Glomerular endothelial cell (primary cell): ENCODE measurements around the gene SVIL. TPM values are rescaled to one million over a fixed set of nuclear protein-coding genes. Genes with fewer than 3 reads are reported as not detected.
A peak's percentile ranks its signal among the peaks of the same experiment; 100 is the strongest.
"Not testable (repeated sequence)": the region's sequence is repeated elsewhere in the genome, so short reads cannot be mapped to it uniquely, and the experiment has no call there.

ENCODE experiments used
- DNase-seq: peaks from one replicate; pipeline ENCODE4 v3.0.0-alpha.2; 2011; ENCODE audit warnings: low read depth, low spot score; ENCODE audit errors: extremely low read depth
- total RNA-seq: library from RNA; depleted of rRNA; stranded (reverse); fragments of >200 nt; gene quantifications from 2 replicates; pipeline ENCODE4 v1.2.3, GENCODE V29; 2015

The SVIL gene
- total RNA-seq, 1 donor from 2014 or later, result 126 TPM

DNA sequence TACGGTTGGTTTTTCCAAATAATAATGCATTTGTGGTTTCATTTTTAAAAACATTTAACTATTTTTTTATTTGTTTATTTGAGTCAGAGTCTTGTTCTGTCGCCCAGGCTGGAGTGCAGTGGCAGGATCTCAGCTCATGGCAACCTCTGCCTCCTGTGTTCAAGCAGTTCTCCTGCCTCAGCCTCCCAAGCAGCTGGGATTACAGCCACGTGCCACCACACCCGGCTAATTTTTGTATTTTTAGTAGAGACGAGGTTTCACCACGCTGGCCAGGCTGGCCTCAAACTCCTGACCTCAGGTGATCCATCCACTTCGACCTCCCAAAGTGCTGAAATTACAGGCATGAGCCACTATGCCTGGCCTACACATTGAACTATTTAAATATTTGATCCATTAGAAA lies 28.1 kb downstream of the SVIL start:
- DNase-seq, result not testable (repeated sequence)

- DNase-seq, result no peak
Measured at GRCh38 chr10:29604291-29604825, 30.4 kb downstream of the SVIL start.

- DNase-seq, result no peak
Measured at GRCh38 chr10:29603223-29603896, 31.4 kb downstream of the SVIL start.

DNA sequence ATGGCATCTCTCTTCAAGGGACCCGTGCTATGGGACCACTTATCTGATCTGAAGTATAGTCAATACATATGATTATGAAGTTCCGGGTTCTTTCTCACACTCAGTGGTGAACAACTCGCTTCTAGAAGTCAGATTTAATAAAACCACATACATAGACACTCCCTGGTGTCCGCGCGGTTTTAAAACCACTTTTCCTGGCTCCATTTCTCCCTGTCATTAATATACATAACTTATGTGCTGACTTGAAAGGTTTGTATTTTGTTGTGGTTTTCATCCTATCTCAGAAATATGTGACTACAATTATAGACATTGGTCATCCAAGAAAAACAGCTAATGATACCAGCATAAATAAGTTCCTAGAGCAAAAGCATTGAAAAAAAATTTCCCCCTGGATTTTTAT lies 34.0 kb downstream of the SVIL start:
- no peak for DNase-seq

GRCh38 chr10:29600067-29600466 lies 34.7 kb downstream of the SVIL start:
- no peak for DNase-seq

- DNase-seq, result no peak
Measured at GRCh38 chr10:29598851-29599311, 35.9 kb downstream of the SVIL start.

- no peak for DNase-seq
Measured at GRCh38 chr10:29596826-29597225, 37.9 kb downstream of the SVIL start.

DNA sequence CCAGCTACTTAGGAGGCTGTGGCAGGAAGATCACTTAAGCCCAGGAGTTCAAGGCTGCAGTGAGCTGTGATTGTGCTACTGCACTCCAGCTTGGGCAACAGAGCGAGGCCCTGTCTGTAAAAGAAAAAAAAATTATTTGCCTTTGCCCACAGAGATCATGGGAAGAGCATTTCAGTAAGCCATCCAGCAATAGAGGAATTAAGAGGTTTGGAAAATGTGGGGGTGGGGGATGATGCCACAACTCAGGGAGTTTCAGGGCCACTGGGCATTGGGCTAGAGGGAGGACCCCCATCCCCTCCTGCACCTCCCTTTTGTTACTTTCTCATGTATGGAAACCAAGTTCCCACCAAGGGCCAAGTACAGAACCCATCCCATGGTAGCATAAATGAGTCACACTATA lies 38.4 kb downstream of the SVIL start:
- DNase-seq, result no peak

DNA sequence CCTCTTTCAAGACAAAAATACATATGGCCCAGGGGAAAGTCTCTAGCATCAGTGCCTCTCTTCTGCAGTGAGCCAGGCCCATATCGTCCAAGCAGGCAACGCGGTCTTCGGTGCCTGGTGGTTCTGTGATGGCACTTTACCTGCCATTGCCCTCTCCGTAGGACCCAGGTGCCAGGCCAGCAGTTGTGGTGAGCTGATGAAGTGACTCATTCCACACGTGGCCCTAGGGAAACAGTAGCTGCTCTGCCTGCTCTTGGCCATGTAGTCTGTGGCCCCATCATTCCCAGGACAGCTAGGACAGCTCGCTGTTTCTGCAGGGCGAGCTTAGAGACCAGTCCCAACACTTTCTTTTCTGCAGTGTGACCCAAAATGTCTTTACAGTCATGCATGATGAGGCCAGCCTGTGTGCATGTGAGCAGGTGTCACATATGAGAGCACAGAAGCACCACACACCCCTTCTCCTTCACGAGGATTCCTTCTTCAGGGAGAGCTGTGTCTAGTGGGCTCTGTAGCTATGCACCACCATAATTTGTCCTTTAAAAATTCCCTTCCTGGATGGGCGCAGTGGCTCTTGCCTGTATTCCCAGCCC lies 39.0 kb downstream of the SVIL start:
- no peak for DNase-seq

GRCh38 chr10:29595146-29595545 lies 39.6 kb downstream of the SVIL start:
- DNase-seq, result no peak

DNA sequence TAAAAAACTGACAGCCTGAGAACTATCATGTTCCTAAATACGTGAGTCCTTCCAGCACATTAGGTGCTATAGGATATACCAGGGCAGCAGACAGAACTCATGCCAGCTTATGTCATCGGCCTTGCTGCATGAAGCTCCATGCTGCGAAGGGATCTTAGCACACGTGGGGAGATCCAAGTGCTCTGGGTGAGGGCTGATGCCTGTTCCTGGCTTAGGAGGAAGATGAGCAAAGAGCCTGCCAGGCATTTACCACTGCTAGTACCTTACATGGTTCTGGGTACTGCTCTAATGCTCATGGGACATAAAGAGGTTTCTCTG lies 43.2 kb downstream of the SVIL start:
- no peak for DNase-seq

GRCh38 chr10:29590915-29591650 lies 43.7 kb downstream of the SVIL start:
- no peak for DNase-seq

DNA sequence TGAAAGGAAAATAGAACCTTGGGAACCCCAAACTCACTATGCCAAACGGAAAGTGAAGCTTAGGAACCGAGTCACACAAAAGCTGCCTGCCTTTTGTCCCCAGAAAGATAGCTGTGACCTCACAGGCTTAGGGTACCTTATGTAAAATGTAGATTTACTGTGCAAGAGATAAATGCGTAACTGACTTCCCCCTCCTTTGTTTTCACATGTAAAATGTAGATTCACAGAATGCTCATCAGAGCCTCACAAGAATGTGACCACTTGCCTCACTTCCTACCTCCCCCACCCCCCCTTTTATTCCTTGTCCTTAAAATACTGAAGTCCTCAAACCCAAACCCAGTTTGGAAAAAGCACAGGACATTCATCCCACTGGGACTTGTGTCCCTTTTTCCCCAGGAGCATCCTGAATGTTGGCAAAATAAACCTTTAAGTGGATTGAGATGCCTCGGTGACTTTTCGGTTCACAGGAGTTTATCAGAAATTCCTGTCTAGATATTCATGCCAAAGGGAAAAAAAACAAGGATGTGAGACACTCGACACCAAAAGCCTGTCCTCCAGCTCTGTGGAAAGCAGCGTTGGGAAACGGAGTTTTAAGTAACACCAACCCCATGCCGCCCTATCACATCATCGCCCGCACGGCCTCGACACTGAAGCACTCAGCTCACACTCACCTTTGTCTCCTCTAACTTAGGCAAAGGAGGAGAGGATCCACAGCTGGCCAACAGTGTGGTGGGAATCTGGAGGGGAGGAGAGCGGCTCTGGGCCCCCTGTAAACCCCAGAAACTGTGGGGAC lies 45.9 kb downstream of the SVIL start:
- no peak for DNase-seq

- peak; percentile 20 for DNase-seq
Measured at GRCh38 chr10:29587750-29588628, 46.8 kb downstream of the SVIL start.

DNA sequence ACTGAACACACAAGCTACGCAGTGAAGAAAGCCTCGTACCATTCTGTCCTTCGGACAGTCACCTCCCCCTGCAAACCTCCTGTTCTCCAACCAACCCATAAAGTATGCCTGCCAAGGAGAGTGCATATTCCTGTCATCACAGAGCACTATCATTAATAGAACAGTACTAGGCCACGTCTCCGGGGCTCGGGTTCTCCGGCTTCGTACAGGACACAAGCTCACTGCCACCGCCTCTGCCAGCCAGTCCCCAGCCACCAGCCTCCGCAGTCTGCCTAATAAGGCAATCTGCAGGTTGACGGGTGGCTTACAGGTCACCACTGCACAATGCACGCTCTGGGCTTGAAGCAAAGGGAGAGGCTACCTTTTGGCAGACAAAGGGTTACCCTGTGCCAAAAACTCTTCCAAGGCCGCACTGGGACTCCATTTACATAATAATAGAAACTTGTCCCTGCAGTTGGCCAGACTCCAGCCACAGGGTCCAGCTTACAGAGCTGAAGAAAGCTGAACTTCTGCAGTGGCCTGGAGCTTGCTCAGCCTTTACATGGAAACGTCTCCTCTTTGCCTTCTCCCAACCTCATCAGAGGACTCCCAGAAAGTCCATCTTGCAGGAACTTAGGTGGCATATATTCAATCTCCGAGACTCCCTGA lies 47.5 kb downstream of the SVIL start:
- not testable (repeated sequence) for DNase-seq

DNA sequence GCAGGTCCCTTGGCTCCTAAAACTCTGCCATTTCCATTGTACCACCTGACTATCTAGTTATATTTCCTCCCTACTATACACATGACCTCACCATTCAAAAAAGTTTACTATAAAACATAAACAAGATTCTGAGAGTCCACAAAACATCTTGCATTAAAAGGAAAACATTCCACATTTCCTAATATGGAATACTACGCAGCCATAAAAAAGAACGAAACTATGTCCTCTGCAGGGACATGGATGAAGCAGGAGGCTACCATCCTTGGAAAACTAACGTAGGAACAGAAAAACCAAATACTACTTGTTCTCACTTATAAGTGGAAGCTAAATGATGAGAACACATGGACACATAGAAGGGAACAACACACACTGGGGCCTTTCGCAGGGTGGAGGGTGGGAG lies 48.3 kb downstream of the SVIL start:
- DNase-seq, result no peak

DNA sequence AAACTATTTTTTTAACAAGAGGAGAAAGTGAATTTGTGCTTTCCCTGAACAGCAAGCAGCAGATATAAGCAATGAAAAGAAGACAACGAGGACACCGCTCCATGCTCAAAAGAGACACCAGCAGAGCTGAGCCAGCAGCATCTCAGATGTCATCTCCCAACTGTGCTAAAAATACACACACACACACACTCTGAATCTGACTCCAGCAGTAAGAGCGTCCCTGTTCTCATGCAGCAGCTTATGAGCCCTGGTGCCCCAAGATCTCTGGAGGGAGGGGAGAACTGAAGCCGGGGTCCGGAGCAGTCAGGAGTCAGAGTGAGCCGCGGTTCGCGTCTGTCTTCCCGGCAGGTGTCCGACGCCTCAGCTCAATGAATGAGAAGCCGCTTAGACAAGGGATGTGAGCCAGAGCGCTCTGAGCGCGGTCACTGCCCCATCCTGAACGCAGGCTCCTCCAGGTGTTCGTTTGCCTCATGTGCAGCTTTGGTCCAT lies 49.2 kb downstream of the SVIL start:
- no peak for DNase-seq

DNA sequence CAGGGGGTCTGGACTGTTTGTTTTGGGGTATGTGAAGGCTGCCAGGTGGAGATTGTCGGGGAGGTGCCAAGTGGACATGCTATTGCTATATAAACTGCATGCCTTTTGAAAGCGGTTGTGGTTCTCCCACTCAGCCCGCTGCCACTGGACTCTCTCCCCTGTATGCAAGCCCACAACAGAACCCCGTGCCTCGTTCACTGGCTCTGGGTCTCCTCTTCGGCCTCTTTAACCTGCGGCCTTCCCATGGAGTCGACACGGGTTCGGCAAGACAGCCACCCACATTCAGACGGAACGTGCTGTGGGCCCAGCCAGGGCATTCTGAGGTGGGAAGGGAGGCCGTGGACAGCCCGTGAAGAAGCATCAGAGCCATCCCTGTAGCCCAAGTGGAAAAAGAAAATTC lies 50.3 kb downstream of the SVIL start:
- DNase-seq, result no peak

DNA sequence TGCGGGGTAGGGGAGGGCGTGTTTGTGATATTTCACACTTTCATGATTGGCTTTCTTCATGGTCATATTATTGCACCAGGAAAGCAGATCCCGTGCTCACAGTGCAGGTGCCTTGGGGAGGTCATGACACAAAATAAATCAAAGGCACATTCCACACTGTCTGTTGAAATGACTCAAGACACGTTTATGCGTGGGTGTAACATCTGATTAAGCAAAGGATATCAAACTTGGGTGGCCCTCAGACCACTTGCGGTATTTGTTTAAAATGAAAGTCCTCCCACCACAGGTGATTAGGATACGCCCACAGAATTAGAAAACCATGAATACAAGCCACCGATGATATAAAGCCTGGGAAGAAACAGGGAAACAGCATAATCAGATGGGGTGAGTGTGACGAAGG lies 51.1 kb downstream of the SVIL start:
- DNase-seq, result no peak
